CD14-positive monocyte (primary cell): ENCODE results near the gene IGF2BP3. TPM values are rescaled to one million over a fixed set of nuclear protein-coding genes. Genes with fewer than 3 reads are reported as not detected.

Experiments
- DNase-seq, 3 donors: peaks; one replicate each; pipeline ENCODE4 v3.0.0-alpha.2; 2011 to 2022
- H2AFZ ChIP-seq: 2 replicates; pipeline ENCODE4 v1.6.0; 2012; ENCODE audit warnings: mild to moderate bottlenecking, low read depth, low read length, inconsistent platforms; ENCODE audit not compliant: insufficient read depth, poor library complexity, severe bottlenecking
- H3K27ac ChIP-seq, 2 donors: 1 replicate in 1 of 2; 2 replicates in 1 of 2; pipeline ENCODE4 v1.5.1; 2012 to 2013; ENCODE audit warnings: low read length in 2 of 2, control low read depth in 1 of 2, inconsistent platforms in 1 of 2, low read depth in 1 of 2, mild to moderate bottlenecking in 1 of 2
- H3K27me3 ChIP-seq, 2 donors: one replicate each; pipeline versions ENCODE4 v1.6.0 to v1.6.1; 2011 to 2013; ENCODE audit warnings: low read length in 2 of 2; ENCODE audit not compliant: control insufficient read depth in 2 of 2, insufficient read depth in 2 of 2
- H3K36me3 ChIP-seq, 2 donors: replicated peaks in 1 of 2; 1 replicate in 1 of 2; 2 replicates in 1 of 2; pipeline versions ENCODE4 v1.5.1 to v1.6.1; 2012 to 2013; ENCODE audit warnings: low read length in 2 of 2, control low read depth in 1 of 2, inconsistent platforms in 1 of 2, mild to moderate bottlenecking in 1 of 2; ENCODE audit not compliant: insufficient read depth in 2 of 2, control insufficient read depth in 1 of 2
- H3K4me1 ChIP-seq, 2 donors: 1 replicate in 1 of 2; 2 replicates in 1 of 2; pipeline versions ENCODE4 v1.5.1 to v1.6.1; 2012 to 2013; ENCODE audit warnings: low read length in 2 of 2, control low read depth in 1 of 2, inconsistent platforms in 1 of 2, mild to moderate bottlenecking in 1 of 2, moderate library complexity in 1 of 2; ENCODE audit not compliant: insufficient read depth in 2 of 2, control insufficient read depth in 1 of 2
- H3K4me2 ChIP-seq: replicated peaks from 2 replicates; pipeline ENCODE3; 2012; ENCODE audit warnings: low read length, moderate library complexity, mild to moderate bottlenecking; ENCODE audit not compliant: poor library complexity, severe bottlenecking; ENCODE audit errors: extremely low read depth
- H3K4me3 ChIP-seq, 3 experiments: fragments of 200-600 bp in 1 of 3; sonication (generic) in 1 of 3; replicated peaks in 1 of 3; 1 replicate in 2 of 3; 2 replicates in 1 of 3; pipeline ENCODE4 v1.5.1; 2011 to 2013; ENCODE audit warnings: low read length in 3 of 3, mild to moderate bottlenecking in 3 of 3, control low read depth in 2 of 3, low read depth in 2 of 3, inconsistent platforms in 1 of 3, moderate library complexity in 1 of 3
- H3K79me2 ChIP-seq: 2 replicates; pipeline ENCODE4 v1.6.0; 2012; ENCODE audit warnings: mild to moderate bottlenecking, control low read depth, inconsistent platforms, low read length, moderate library complexity; ENCODE audit not compliant: insufficient read depth
- H3K9ac ChIP-seq: 2 replicates; pipeline ENCODE4 v1.6.0; 2017; ENCODE audit warnings: low read length, mild to moderate bottlenecking; ENCODE audit not compliant: insufficient read depth, poor library complexity, severe bottlenecking
- H3K9me3 ChIP-seq, 2 donors: replicated peaks in 1 of 2; 1 replicate in 1 of 2; 2 replicates in 1 of 2; pipeline versions ENCODE4 v1.5.1 to v1.6.1; 2012 to 2013; ENCODE audit warnings: low read length in 2 of 2, control low read depth in 1 of 2; ENCODE audit not compliant: control insufficient read depth in 1 of 2, insufficient read depth in 1 of 2
- H4K20me1 ChIP-seq: 2 replicates; pipeline ENCODE4 v1.6.0; 2012; ENCODE audit warnings: mild to moderate bottlenecking, low read length, control low read depth, moderate library complexity; ENCODE audit not compliant: insufficient read depth
- H3K27ac Mint-ChIP-seq, 7 donors: one replicate each; pipeline ENCODE4 v1.8.0; 2020; ENCODE audit warnings: mild to moderate bottlenecking in 7 of 7, mixed read lengths in 7 of 7, moderate library complexity in 6 of 7, inconsistent platforms in 2 of 7
- H3K27me3 Mint-ChIP-seq, 3 donors: one replicate each; pipeline ENCODE4 v1.8.0; 2021 to 2022; ENCODE audit warnings: low read depth in 3 of 3, mild to moderate bottlenecking in 3 of 3, mixed read lengths in 3 of 3, moderate library complexity in 3 of 3, inconsistent platforms in 1 of 3
- H3K36me3 Mint-ChIP-seq, 2 donors: one replicate each; pipeline ENCODE4 v1.8.0; 2020; ENCODE audit warnings: mixed read lengths in 2 of 2, inconsistent platforms in 1 of 2, mild to moderate bottlenecking in 1 of 2
- H3K4me1 Mint-ChIP-seq: one replicate; pipeline ENCODE4 v1.8.0; 2020; ENCODE audit warnings: mild to moderate bottlenecking, mixed read lengths
- H3K4me3 Mint-ChIP-seq, 2 donors: one replicate each; pipeline ENCODE4 v1.8.0; 2020; ENCODE audit warnings: mild to moderate bottlenecking in 2 of 2, mixed read lengths in 2 of 2, moderate library complexity in 1 of 2
- H3K9me3 Mint-ChIP-seq, 7 donors: one replicate each; pipeline ENCODE4 v1.8.0; 2020 to 2022; ENCODE audit warnings: mixed read lengths in 7 of 7, mild to moderate bottlenecking in 6 of 7, moderate library complexity in 6 of 7, inconsistent platforms in 2 of 7
- WGBS: methylation state at CpG from one replicate; pipeline ENCODE4 v1.1.5; 2013; ENCODE audit warnings: missing lambda C conversion rate; ENCODE audit not compliant: insufficient coverage; 5-methylcytosine and 5-hydroxymethylcytosine counted together
- intact Hi-C, 2 donors: fragments of 100-400 bp; cut with micrococcal nuclease; formaldehyde crosslinking; loops; one replicate each; pipeline versions ENCODE4 v1.15.0 to v1.15.1; 2023
- polyA plus RNA-seq, 3 donors: library from polyadenylated mRNA; depleted of rRNA in 1 of 3; unstranded in 2 of 3; stranded (reverse) in 1 of 3; fragments of 300-500 nt in 2 of 3; fragments of >200 nt in 1 of 3; fragmentation: Illumina TruSeq in 2 of 3; gene quantifications; 1 replicate in 2 of 3; 2 replicates in 1 of 3; pipeline ENCODE4 v1.2.3, GENCODE V29; 2012 to 2021
- TF ChIP-seq, protein P1 (sequence below): fragments of 200-600 bp; IDR thresholded peaks from one replicate; pipeline ENCODE4 v1.8.0; 2022; ENCODE audit warnings: antibody characterized with exemption, mild to moderate bottlenecking

Gene IGF2BP3
- polyA plus RNA-seq, 3 donors: 0.60 to 5.3 (median 3.2) TPM

DNA sequence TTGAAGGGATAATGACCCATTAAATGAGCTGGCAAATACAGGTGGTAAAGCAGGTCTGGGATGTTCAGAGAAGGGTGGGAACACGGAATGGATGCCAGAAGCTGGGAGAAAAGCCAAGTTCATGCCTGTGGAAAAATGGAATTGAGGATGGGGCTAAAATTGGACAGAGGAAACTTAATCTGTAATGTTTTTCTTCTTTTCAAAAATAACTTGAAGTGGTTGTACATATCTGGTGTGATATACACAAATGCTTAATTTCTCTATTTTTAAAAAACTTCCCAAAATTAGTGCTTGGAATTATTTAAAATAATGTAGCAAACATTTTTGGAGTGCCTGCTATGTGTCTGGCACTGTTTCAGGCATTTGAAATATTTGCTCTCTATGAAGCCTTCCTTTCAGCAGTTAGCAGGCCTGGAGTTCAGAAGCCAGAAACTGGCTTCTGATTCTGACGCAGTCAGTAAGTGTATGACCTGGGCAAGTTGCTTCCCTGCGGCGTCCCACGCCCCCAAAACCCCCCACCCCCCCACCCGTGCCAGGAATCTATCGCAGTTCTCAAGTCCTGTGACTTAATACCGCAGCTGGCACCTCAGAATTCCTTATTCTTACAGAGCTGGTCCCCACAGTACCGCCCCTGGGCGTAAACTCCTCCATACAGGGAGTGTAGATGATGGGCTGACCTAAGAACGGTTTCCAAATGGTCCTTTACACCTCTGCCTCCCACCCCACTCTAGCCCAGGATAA lies 172.0 kb downstream of the IGF2BP3 start:
- H3K79me2 ChIP-seq: peaks cover 40% of the 10 kb centered on the region
- H3K4me3 ChIP-seq: peak overlapping the region; percentile 59 to 85 (median 82)
- H3K27me3 ChIP-seq: no peaks in the 10 kb centered on the region
- intact Hi-C loops: no loop called here
- Mint-ChIP-seq H3K27ac (peak overlapping the region; percentile 78 to 96 (median 91)), H3K9me3 (peaks cover 0 to 3% (median 0%) of the 10 kb centered on the region in 7 donors), H3K4me1 (peaks cover 28% of the 10 kb centered on the region), H3K27me3 (peaks cover 0 to 3% (median 0%) of the 10 kb centered on the region in 3 donors), H3K4me3 (peak overlapping the region; percentile 92 to 94), H3K36me3 (peaks cover 16 to 23% of the 10 kb centered on the region in 2 donors)
- H3K4me2 ChIP-seq: peak overlapping the region; percentile 90
- peak overlapping the region; percentile 96 for H2AFZ ChIP-seq
- peaks cover 20 to 30% of the 10 kb centered on the region in 2 donors for H3K4me1 ChIP-seq
- 100% methylated on average over 1 of the region's 11 CpGs for WGBS
- H3K9me3 ChIP-seq: no peaks in the 10 kb centered on the region
- DNase-seq: no peak
- H3K9ac ChIP-seq: peak overlapping the region; percentile 91
- H4K20me1 ChIP-seq: peaks cover 4% of the 10 kb centered on the region
- peak overlapping the region; percentile 45 to 86 for H3K27ac ChIP-seq
- H3K36me3 ChIP-seq: peaks cover 13 to 16% of the 10 kb centered on the region in 2 donors
- TF ChIP-seq, protein P1, sequence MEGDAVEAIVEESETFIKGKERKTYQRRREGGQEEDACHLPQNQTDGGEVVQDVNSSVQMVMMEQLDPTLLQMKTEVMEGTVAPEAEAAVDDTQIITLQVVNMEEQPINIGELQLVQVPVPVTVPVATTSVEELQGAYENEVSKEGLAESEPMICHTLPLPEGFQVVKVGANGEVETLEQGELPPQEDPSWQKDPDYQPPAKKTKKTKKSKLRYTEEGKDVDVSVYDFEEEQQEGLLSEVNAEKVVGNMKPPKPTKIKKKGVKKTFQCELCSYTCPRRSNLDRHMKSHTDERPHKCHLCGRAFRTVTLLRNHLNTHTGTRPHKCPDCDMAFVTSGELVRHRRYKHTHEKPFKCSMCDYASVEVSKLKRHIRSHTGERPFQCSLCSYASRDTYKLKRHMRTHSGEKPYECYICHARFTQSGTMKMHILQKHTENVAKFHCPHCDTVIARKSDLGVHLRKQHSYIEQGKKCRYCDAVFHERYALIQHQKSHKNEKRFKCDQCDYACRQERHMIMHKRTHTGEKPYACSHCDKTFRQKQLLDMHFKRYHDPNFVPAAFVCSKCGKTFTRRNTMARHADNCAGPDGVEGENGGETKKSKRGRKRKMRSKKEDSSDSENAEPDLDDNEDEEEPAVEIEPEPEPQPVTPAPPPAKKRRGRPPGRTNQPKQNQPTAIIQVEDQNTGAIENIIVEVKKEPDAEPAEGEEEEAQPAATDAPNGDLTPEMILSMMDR: no peak

DNA sequence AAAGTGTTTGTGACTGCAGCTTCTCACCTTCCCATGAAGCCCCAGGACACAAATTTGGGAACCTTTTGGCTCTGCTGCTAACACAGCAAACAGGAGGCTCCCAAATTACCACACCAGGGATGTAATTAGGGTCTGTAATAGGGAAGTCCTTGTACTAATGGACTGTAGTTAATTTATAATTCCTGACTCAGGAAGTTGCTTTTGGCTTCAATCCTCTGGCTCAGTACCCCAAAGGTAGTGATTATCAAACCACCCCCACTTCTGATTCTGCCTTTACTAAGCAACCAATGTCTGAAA lies 174.9 kb downstream of the IGF2BP3 start:
- H3K9ac ChIP-seq: no peak overlapping the region
- Mint-ChIP-seq H3K9me3 (peaks cover 0 to 3% (median 0%) of the 10 kb centered on the region in 7 donors), H3K27me3 (peaks cover 0 to 3% (median 0%) of the 10 kb centered on the region in 3 donors), H3K36me3 (no peaks in the 10 kb centered on the region), H3K27ac (peak overlapping the region in 3 of 7 donors; percentile 1 to 40 (median 18)), H3K4me1 (peaks cover 18% of the 10 kb centered on the region), H3K4me3 (no peak overlapping the region)
- TF ChIP-seq, protein P1: no peak
- H3K36me3 ChIP-seq: no peaks in the 10 kb centered on the region
- no peak overlapping the region for H3K4me2 ChIP-seq
- no peak for DNase-seq
- no peaks in the 10 kb centered on the region for H3K9me3 ChIP-seq
- peaks cover 15 to 25% of the 10 kb centered on the region in 2 donors for H3K4me1 ChIP-seq
- H2AFZ ChIP-seq: peak overlapping the region; percentile 14
- no peaks in the 10 kb centered on the region for H3K27me3 ChIP-seq
- intact Hi-C loops: no loop called here
- no peaks in the 10 kb centered on the region for H4K20me1 ChIP-seq
- H3K27ac ChIP-seq: no peak overlapping the region
- H3K79me2 ChIP-seq: peaks cover 13% of the 10 kb centered on the region
- no peak overlapping the region for H3K4me3 ChIP-seq
